UCSD-AML1 (cell line): Measurements from ENCODE around the gene GCG.

Experiments
- DNase-seq: peaks from one replicate; lab custom pipeline; 2025; ENCODE audit not compliant: unreplicated experiment; lab: John Stamatoyannopoulos, UW

The GCG gene

GRCh38 chr2:162152147-162152546, at the start of gene GCG:
GCG (minus strand) TSS chr2:162152247; CDS start chr2:162149178, 3,069 bp downstream.
- no peak for DNase-seq

GRCh38 chr2:162200636-162201035, 48.6 kb upstream of the GCG start:
- no peak for DNase-seq

- DNase-seq: no peak
Observed at GRCh38 chr2:162199913-162200312, 47.9 kb upstream of the GCG start.

GRCh38 chr2:162198239-162198638, 46.2 kb upstream of the GCG start:
- DNase-seq: no peak

GRCh38 chr2:162197069-162197825, 45.2 kb upstream of the GCG start:
- DNase-seq: no peak

GRCh38 chr2:162196638-162197037, 44.6 kb upstream of the GCG start:
- DNase-seq: no peak

- no peak for DNase-seq
Observed at GRCh38 chr2:162188451-162188850, 36.4 kb upstream of the GCG start.

GRCh38 chr2:162185541-162186232, 33.6 kb upstream of the GCG start:
- no peak for DNase-seq

- no peak for DNase-seq
Observed at GRCh38 chr2:162184821-162185450, 32.9 kb upstream of the GCG start.

GRCh38 chr2:162184359-162184758, 32.3 kb upstream of the GCG start:
- DNase-seq: no peak

GRCh38 chr2:162182395-162182794, 30.3 kb upstream of the GCG start:
- DNase-seq: no peak

GRCh38 chr2:162177301-162177700, 25.3 kb upstream of the GCG start:
- no peak for DNase-seq

- no peak for DNase-seq
Observed at GRCh38 chr2:162175714-162176113, 23.7 kb upstream of the GCG start.

GRCh38 chr2:162174746-162175145, 22.7 kb upstream of the GCG start:
- no peak for DNase-seq

- DNase-seq: no peak
Observed at GRCh38 chr2:162172802-162173370, 20.8 kb upstream of the GCG start.

GRCh38 chr2:162166745-162167144, 14.7 kb upstream of the GCG start:
- no peak for DNase-seq

GRCh38 chr2:162166174-162166573, 14.1 kb upstream of the GCG start:
- DNase-seq: no peak

- no peak for DNase-seq
Observed at GRCh38 chr2:162164802-162165201, 12.8 kb upstream of the GCG start.

GRCh38 chr2:162159446-162159845, 7.4 kb upstream of the GCG start:
- DNase-seq: no peak

GRCh38 chr2:162156149-162156548, 4.1 kb upstream of the GCG start:
- no peak for DNase-seq

GRCh38 chr2:162155093-162155492, 3.0 kb upstream of the GCG start:
- DNase-seq: no peak
